IPS-NIHi11 (cell line): ENCODE measurements around the gene PPEF1.
"Not testable (repeated sequence)": the region's sequence is repeated elsewhere in the genome, so short reads cannot be mapped to it uniquely, and the experiment has no call there.

ENCODE experiments used
- DNase-seq: peaks from one replicate; pipeline ENCODE4 v3.0.0; 2012; ENCODE audit warnings: mixed read lengths, low spot score

PPEF1 gene

GRCh38 chrX:18701621-18702361, 5.7 kb upstream of the PPEF1 start:
- DNase-seq: no peak

GRCh38 chrX:18702362-18703195, 4.9 kb upstream of the PPEF1 start:
- no peak for DNase-seq

GRCh38 chrX:18709833-18710232, 2.4 kb downstream of the PPEF1 start:
- DNase-seq: no peak

GRCh38 chrX:18714910-18715309, 7.5 kb downstream of the PPEF1 start:
- DNase-seq: no peak

- DNase-seq: no peak
Measured at GRCh38 chrX:18719852-18720251, 12.4 kb downstream of the PPEF1 start.

- DNase-seq: no peak
Measured at GRCh38 chrX:18721683-18722499, 14.4 kb downstream of the PPEF1 start.

- DNase-seq: no peak
Measured at GRCh38 chrX:18722500-18723071, 15.1 kb downstream of the PPEF1 start.

- peak; percentile 7 for DNase-seq
Measured at GRCh38 chrX:18725310-18725943, 18.0 kb downstream of the PPEF1 start.

- no peak for DNase-seq
Measured at GRCh38 chrX:18733287-18733686, 25.8 kb downstream of the PPEF1 start.

GRCh38 chrX:18739609-18740008, 32.2 kb downstream of the PPEF1 start:
- DNase-seq: not testable (repeated sequence)

- no peak for DNase-seq
Measured at GRCh38 chrX:18748499-18748898, 41.1 kb downstream of the PPEF1 start.

GRCh38 chrX:18753631-18754030, 46.2 kb downstream of the PPEF1 start:
- no peak for DNase-seq

GRCh38 chrX:18755651-18756050, 48.2 kb downstream of the PPEF1 start:
- no peak for DNase-seq

- DNase-seq: no peak
Measured at GRCh38 chrX:18757956-18758932, 50.8 kb downstream of the PPEF1 start.

- no peak for DNase-seq
Measured at GRCh38 chrX:18761750-18762149, 54.3 kb downstream of the PPEF1 start.

- not testable (repeated sequence) for DNase-seq
Measured at GRCh38 chrX:18763106-18763505, 55.7 kb downstream of the PPEF1 start.

- no peak for DNase-seq
Measured at GRCh38 chrX:18769364-18769763, 61.9 kb downstream of the PPEF1 start.

- no peak for DNase-seq
Measured at GRCh38 chrX:18769812-18770573, 62.5 kb downstream of the PPEF1 start.

GRCh38 chrX:18789916-18790315, 82.5 kb downstream of the PPEF1 start:
- no peak for DNase-seq

- no peak for DNase-seq
Measured at GRCh38 chrX:18792828-18793227, 85.4 kb downstream of the PPEF1 start.
